Gastrocnemius medialis (tissue), 4 donors: ENCODE data around the gene PIEZO1. TPM values are rescaled to one million over a fixed set of nuclear protein-coding genes. Genes with fewer than 3 reads are reported as not detected.

Experiments
- ATAC-seq, 2 donors: fragments of 150-250 bp; one replicate each; pipeline ENCODE4 v1.9.1; 2016
- DNase-seq, 2 donors: peaks; one replicate each; pipeline ENCODE4 v3.0.0-alpha.2; 2019
- H3K27ac ChIP-seq, 4 donors: fragments of 200-600 bp; sonication (generic); 1 replicate in 1 of 4; 2 replicates in 3 of 4; pipeline ENCODE4 v1.5.1; 2016 to 2018; ENCODE audit warnings: mild to moderate bottlenecking in 2 of 4, moderate library complexity in 1 of 4
- H3K27me3 ChIP-seq, 3 donors: fragments of 200-600 bp; sonication (generic) in 2 of 3; 1 replicate in 1 of 3; 2 replicates in 2 of 3; pipeline versions ENCODE4 v1.5.1 to v1.6.0; 2016 to 2019; ENCODE audit warnings: mild to moderate bottlenecking in 1 of 3, moderate library complexity in 1 of 3
- H3K36me3 ChIP-seq, 2 donors: fragments of 200-600 bp; sonication (generic) in 1 of 2; one replicate each; pipeline ENCODE4 v1.5.1; 2017 to 2018
- H3K4me1 ChIP-seq, 2 donors: fragments of 200-600 bp; sonication (generic) in 1 of 2; one replicate each; pipeline ENCODE4 v1.5.1; 2016 to 2017; ENCODE audit warnings: mild to moderate bottlenecking in 2 of 2
- H3K4me3 ChIP-seq, 4 donors: fragments of 200-600 bp; sonication (generic) in 3 of 4; 1 replicate in 1 of 4; 2 replicates in 3 of 4; pipeline ENCODE4 v1.5.1; 2016 to 2019; ENCODE audit warnings: mild to moderate bottlenecking in 2 of 4
- H3K9me3 ChIP-seq, 3 donors: fragments of 200-600 bp; sonication (generic) in 2 of 3; 1 replicate in 1 of 3; 2 replicates in 2 of 3; pipeline ENCODE4 v1.5.1; 2016 to 2019
- POLR2A ChIP-seq, 2 donors: fragments of 450-650 bp; IDR thresholded peaks; one replicate each; pipeline ENCODE4 v1.6.1; 2017; ENCODE audit warnings: antibody characterized with exemption in 2 of 2, mild to moderate bottlenecking in 2 of 2, moderate library complexity in 2 of 2
- in situ Hi-C, 4 donors: fragments of 200-750 bp; cut with MboI; loops; one replicate each; pipeline versions ENCODE4 v1.15.0 to v1.8.0; 2017; ENCODE audit warnings: low sequenced_read_pairs in 4 of 4
- intact Hi-C: fragments of 100-400 bp; cut with DNase I; formaldehyde crosslinking; loops from one replicate; pipeline ENCODE4 v1.15.1; 2023; ENCODE audit warnings: low total_unique reads
- total RNA-seq, 4 donors: library from RNA; depleted of rRNA; stranded (reverse); fragments of >200 nt; gene quantifications; one replicate each; pipeline versions ENCODE4 v1.1.0 to v1.2.3, GENCODE V29; 2016
- TF ChIP-seq, protein P1 (sequence below), 5 experiments: fragments of 450-650 bp in 3 of 5; fragments of 200-600 bp in 2 of 5; sonication (generic) in 2 of 5; IDR thresholded peaks in 4 of 5; conservative IDR thresholded peaks in 1 of 5; 1 replicate in 4 of 5; 2 replicates in 1 of 5; pipeline ENCODE4 v1.5.1; 2016 to 2019; ENCODE audit warnings: antibody characterized with exemption in 5 of 5, mild to moderate bottlenecking in 3 of 5, moderate library complexity in 3 of 5

PIEZO1 gene
- total RNA-seq, 4 donors from 2014 or later = 9.0 to 37.0 (median 16.5) TPM

DNA sequence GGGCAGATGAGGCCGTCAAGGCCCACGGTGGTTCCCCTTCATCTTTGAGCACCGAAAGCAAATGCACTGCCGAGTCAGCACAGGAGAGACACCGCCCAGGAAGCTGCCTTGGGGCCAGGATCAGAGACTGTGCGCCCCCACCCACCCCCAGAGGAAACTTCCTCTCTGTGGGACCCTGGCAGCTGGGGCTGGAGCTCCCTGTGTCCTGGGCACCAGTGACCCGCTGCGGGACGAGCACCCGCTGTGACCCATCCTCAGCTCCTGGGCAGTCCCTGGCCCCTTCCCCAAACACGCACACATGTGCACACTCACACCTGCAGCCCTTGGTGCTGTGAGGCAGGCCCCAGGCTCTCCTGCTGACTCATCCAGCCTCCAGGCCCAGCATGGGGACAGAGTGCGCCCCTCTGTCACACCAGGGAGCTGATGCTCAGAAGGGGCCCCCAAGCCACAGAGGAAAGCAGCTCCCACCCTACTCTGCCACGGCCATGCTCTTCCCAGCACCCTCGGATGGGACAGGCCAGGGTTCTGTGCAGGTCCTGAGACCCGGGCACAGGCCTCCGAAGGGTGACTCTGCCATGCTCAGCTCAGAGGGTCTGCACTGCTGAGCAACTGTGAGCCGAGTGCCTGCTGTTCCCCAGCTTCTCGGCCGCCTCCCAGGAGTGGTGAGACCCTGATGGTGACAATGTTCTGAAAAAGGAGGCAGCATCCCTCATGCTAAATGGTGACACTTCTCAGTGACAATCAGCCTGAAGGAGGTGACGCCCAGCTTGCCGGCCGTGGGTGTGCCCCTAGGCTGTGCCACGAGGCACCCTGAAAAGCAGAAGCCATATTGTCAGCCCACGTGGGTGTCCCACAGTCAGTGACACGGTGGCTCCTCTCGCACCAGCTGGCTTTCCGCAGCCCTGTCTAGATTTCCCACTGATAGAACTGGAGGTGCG is 3.6 kb downstream of the PIEZO1 start:
- Histone ChIP-seq H3K4me3 (no peak overlapping the region), H3K27me3 (peaks cover 5 to 14% (median 10%) of the 10 kb centered on the region in 3 donors), H3K27ac (no peak overlapping the region), H3K36me3 (no peaks in the 10 kb centered on the region), H3K4me1 (peaks cover 9 to 18% of the 10 kb centered on the region in 2 donors), H3K9me3 (no peaks in the 10 kb centered on the region)
- TF ChIP-seq, protein P1, sequence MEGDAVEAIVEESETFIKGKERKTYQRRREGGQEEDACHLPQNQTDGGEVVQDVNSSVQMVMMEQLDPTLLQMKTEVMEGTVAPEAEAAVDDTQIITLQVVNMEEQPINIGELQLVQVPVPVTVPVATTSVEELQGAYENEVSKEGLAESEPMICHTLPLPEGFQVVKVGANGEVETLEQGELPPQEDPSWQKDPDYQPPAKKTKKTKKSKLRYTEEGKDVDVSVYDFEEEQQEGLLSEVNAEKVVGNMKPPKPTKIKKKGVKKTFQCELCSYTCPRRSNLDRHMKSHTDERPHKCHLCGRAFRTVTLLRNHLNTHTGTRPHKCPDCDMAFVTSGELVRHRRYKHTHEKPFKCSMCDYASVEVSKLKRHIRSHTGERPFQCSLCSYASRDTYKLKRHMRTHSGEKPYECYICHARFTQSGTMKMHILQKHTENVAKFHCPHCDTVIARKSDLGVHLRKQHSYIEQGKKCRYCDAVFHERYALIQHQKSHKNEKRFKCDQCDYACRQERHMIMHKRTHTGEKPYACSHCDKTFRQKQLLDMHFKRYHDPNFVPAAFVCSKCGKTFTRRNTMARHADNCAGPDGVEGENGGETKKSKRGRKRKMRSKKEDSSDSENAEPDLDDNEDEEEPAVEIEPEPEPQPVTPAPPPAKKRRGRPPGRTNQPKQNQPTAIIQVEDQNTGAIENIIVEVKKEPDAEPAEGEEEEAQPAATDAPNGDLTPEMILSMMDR (IDR thresholded peaks at IDR 0.05 in 4 of 5, conservative IDR thresholded peaks at IDR 0.05 in 1 of 5) = no peak
- TF ChIP-seq POLR2A (IDR thresholded peaks at IDR 0.05) = no peak
- no peak for DNase-seq
- intact Hi-C loops = no loop called here
- no peak for ATAC-seq
- in situ Hi-C loops = no loop called here

DNA sequence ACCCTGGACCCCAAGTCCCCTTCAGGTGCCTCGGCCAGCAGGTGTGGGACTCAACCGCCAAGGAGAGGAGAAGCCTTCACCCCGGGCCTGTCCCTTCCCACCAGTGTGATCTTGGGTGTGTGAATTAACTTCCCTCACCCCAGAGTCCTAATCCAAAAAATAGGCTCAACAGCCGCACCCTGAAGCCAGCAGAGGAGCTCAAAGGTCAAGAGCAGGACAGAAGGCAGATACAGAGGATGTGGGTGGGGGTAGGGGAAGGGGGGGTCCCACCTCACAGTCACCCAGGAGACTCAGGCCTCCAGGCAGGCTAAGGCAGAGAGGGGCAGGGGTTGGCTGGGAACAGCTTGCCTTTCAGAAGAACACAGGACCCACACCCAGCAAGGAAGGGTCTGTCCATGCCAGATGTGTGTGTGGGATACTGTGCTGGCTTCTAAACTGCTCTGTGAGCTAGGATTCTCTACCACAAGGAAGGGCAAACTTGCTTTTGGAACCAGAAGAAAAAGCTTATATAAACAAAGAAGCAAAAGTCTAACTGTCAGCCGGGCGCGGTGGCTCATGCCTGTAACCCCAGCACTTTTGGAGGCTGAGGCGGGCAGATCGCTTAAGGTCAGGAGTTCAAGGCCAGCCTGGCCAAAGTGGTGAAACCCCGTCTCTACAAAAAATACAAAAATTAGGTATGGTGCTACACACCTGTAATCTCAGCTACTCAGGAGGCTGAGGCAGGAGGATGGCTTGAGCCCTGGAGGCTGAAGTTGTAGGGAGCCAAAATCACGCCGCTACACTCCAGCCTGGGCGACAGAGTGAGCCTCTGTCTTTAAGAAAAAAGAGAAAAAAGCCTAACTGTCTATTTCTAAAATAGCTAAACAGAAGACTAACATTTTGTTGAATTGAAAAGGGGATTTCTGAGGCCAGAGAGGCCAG is 4.6 kb downstream of the PIEZO1 start:
- Histone ChIP-seq H3K27ac (no peak overlapping the region), H3K4me3 (no peak overlapping the region), H3K36me3 (no peaks in the 10 kb centered on the region), H3K4me1 (peaks cover 9 to 18% of the 10 kb centered on the region in 2 donors), H3K27me3 (peaks cover 5 to 10% (median 10%) of the 10 kb centered on the region in 3 donors), H3K9me3 (no peaks in the 10 kb centered on the region)
- in situ Hi-C loops = no loop called here
- no peak for ATAC-seq
- TF ChIP-seq POLR2A (IDR thresholded peaks at IDR 0.05) = no peak
- TF ChIP-seq, protein P1 (IDR thresholded peaks at IDR 0.05 in 4 of 5, conservative IDR thresholded peaks at IDR 0.05 in 1 of 5) = no peak
- intact Hi-C loops = no loop called here
- no peak for DNase-seq

DNA sequence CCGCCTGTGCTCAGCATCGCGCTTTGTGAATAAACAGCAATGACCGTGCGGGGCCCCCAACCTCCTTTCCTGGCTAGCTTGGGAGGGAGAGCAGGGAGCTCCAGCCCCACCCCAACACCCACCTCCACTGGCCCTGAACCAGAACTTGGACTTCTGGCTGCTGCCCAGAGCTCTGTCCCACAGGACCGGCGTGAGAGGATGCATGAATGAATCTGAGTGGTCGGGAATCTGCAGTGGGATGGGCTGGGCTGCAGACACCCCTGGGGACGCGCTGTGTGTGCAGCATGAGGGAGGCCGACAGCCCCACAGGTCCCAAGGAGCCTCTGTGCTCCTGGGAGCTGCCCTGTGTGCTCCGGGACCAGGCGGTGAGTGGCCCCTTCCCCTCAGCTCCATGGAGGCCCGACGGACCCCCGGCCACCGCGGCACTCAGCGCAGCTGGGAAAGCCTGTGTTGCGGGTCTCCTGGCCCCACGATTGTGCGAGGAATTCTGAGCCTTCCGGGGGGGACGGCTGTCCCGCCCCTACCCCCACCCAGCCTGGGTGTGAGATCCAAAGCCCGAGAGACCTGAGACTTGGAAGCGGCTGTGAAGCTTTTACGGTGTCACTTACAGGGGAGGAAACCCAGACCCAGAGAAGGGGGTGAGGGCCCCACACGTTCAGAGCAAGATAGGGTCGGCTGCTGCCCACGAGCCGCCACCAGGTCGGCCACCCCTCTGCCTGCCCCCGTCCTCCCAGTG is 5.4 kb downstream of the PIEZO1 start:
- in situ Hi-C loops (no loop called here), intact Hi-C loops (no loop called here)
- Histone ChIP-seq H3K27ac (no peak overlapping the region), H3K4me3 (no peak overlapping the region), H3K27me3 (peaks cover 5 to 10% (median 8%) of the 10 kb centered on the region in 3 donors), H3K36me3 (no peaks in the 10 kb centered on the region), H3K4me1 (peaks cover 9 to 18% of the 10 kb centered on the region in 2 donors), H3K9me3 (no peaks in the 10 kb centered on the region)
- TF ChIP-seq, protein P1 (IDR thresholded peaks at IDR 0.05 in 4 of 5, conservative IDR thresholded peaks at IDR 0.05 in 1 of 5) = no peak
- TF ChIP-seq POLR2A (IDR thresholded peaks at IDR 0.05) = no peak
- no peak for ATAC-seq
- no peak for DNase-seq

DNA sequence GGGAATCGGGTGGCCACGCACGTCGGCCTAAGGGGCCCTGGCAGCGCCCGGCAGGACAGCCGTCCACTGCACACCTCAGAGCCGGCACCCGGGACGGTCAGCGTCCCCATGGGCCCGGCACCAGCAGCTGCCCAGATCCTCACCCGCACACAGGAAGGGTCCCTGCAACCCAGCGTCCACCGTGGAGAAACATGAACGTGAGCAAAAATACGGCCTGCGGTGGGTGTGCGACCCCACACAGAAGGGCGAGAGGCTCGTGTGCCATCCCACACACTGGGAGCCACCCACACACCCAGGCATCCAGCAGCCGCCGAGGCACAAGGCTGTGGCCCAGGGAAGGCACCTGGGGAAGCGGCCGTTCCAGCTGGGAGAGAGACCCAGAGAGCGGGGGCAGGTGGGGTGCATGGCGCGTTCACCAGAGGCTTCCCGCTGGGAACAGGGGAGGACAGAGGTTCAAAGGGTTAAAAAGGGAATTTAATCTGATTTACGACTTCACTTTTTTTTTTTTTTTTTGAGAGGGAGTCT is 6.4 kb downstream of the PIEZO1 start:
- peaks cover 13 to 20% of the 10 kb centered on the region in 2 donors for H3K4me1 ChIP-seq
- no peak for TF ChIP-seq POLR2A (IDR thresholded peaks at IDR 0.05)
- TF ChIP-seq, protein P1 (IDR thresholded peaks at IDR 0.05 in 4 of 5, conservative IDR thresholded peaks at IDR 0.05 in 1 of 5) = no peak
- intact Hi-C loops = no loop called here
- ATAC-seq = no peak
- no peak overlapping the region for H3K27ac ChIP-seq
- in situ Hi-C loops = no loop called here
- H3K4me3 ChIP-seq = no peak overlapping the region
- H3K9me3 ChIP-seq = no peaks in the 10 kb centered on the region
- no peak for DNase-seq
- H3K27me3 ChIP-seq = peaks cover 0 to 3% (median 2%) of the 10 kb centered on the region in 3 donors
- no peaks in the 10 kb centered on the region for H3K36me3 ChIP-seq
